NCI-H526 treated with DMSO at 0.1 percent for 48 hours (cell line): ENCODE data around the gene SMG6.
"Not testable (repeated sequence)": the region's sequence is repeated elsewhere in the genome, so short reads cannot be mapped to it uniquely, and the experiment has no call there.

Experiments
- DNase-seq: peaks from one replicate; lab custom pipeline; 2025; lab: John Stamatoyannopoulos, UW

The SMG6 gene

DNA sequence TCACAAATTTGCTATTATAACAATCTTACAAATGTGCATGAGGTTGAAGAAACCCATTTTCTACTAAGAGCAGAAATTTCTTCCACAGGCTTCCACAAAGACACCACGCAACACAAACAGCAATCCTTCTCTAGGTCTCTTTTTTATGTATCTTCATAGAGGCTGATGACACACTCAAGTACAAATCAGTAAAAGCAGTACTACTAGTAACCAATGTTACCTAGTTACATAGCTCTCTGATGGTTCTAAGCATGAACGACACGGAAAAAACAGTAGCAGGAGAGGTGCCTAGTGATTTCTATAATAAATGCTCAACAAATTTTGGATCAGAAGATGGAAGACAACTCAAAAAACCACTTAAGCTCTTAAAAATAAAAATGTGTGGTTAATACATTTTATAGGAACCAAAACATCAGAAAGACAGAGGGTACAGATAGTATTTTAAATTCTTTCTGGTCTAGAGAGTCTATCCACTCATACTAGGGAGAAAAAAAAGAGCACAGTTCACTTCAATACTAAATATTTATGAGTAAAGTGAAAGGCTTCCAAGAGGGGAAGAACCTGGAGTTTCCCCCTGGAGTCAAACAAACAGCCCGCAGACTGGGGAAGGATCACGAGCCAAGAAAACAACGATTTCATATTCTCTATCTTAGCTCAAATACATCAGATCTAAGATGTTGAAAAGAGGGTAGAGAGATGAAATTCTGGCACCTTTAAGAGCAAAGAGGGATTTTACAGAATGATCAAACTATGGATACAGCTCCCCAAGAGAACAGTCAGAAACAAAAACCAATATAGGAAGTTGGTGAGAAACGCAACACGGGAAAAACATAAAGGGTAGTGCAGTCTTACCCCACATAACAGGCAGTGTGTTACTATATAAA lies 40.2 kb downstream of the SMG6 start:
- no peak for DNase-seq

DNA sequence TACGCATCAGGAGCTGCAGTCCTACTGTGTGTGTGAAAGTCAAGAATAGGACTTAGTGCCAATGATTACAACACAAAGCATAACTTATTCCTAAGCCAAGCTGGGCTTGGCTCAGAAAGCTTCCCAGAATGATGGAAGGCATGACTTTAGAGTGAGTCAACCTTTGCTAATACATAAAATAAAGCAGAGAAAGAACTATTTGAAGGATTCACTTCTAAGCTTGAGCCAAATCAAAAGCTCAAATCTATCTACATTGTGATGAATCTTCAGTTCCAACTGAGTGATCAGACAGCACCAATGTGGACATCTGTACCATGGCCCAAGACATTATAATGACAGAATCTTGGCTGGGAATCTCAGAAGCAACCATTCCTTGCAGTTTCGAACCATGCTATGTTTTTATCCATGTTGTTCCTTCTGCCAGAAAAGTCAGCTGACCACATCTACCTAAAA lies 41.4 kb downstream of the SMG6 start:
- no peak for DNase-seq

DNA sequence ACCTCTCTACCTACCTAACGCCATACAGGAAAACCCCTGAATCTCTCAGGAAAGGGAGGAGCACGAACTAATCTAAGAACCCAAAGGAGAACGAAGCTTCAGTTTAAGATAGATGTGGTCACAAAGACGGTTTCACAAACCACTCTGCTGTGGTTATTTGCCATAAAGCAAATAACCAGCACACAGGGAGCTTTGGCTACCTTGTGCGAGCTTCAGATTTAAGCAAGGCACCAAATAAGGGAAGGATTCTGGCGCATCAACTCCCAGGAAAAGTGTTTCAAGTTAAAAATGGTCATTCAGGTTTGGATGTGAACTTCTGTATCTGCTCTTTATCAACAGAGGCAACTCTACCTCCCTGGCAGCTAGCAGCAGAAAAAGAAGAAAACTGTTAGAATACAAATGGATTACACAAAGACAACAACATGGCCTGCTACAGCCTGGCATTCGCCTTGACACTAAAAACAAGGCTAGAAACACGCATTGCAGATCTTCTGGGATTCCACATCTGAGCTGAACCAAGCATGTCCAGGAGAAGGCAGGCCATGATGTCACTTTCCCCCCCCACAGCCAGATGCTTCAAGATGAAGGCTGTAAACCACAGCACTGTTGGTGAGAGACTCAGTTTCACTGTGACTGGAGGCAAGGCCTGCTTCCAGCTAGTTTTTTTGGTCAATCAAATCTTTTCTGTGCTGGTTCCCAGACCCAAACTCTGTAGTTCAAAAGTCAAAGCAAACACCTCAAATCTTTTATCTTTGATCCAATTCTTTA lies 43.6 kb downstream of the SMG6 start:
- DNase-seq, result no peak

GRCh38 chr17:2258830-2259229 lies 44.8 kb downstream of the SMG6 start:
- DNase-seq, result not testable (repeated sequence)

- no peak for DNase-seq
Observed at GRCh38 chr17:2253768-2254406, 49.7 kb downstream of the SMG6 start.

DNA sequence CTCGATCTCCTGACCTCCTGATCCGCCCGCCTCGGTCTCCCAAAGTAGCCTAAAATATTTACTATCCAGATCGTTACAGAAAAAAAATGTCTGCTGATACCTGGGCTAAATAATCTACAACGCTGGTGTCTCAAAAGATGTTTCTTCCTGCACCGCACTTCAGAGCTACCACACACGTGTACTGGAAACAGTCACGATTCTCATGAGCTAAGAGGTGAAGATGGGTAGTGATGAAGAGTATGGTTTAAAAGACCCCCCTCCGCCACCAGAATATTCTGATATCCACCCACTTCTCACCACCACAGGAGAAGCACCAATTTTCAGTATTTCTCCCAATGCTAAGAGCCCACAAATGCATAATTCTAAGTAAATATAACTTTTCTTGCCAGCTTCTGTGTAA lies 50.2 kb downstream of the SMG6 start:
- no peak for DNase-seq

- no peak for DNase-seq
Observed at GRCh38 chr17:2251098-2251497, 52.5 kb downstream of the SMG6 start.

DNA sequence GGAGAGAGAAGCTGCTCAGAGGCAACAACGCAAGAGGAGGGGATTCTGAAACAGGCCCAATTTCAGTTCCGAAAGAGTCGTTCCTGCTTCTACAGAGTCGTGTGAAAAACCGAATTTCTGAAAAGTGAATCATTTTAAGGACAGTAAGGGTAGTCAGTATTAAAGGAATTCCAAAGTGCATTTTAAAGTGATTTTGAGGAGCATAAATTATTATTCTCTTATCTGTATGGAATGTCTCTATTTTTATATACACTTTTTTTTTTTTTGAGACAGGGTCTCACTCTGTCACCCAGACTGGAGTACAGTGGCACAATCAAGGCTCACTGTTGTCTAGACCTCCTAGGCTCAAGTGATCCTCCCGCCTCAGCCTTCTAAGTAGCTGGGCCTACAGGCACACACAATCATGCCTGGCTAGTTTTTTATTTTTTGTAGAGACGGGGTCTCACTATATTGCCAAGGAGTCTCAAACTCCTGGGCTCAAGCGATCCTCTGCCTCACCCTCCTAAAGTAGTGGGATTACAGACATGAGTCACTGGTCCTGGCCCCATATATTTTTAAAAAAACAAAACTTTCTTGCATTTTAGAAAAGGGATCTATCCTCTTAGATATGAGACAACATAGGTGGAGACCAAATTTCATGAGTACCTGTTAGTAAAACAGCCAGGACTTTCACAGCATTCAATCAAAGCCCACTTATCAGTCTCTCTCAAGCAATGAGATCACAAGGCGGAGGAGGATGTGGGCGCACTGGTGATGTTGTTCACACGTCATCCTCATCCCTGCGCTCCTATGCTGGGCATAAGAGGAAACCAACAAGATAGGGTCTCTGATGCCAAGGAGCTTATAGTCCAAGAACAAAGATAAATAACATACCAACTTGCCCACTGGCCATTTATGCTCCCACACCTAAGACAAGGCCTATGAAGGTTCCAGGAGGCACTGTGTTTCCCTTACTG lies 53.2 kb downstream of the SMG6 start:
- no peak for DNase-seq

DNA sequence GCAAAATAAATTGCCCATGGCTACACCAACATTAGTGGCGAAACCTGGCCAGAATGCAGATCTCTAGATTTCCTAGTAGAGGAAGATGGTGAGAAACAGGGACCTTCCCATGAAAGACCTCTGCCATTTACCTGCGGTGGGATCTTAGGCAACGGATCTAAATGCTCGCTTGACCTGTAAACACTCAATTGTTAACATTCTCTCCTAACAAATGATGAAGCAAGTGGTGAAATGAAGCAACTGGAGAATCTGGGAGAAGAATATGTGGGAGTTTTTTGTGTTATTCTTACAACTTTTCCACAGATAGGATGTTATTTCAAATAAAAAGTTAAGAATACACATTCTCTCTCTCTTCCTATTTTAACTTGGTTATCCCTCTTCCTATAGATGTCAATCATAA lies 56.6 kb downstream of the SMG6 start:
- DNase-seq, result no peak

GRCh38 chr17:2244545-2245525 lies 58.8 kb downstream of the SMG6 start:
- DNase-seq, result peak; percentile 12

DNA sequence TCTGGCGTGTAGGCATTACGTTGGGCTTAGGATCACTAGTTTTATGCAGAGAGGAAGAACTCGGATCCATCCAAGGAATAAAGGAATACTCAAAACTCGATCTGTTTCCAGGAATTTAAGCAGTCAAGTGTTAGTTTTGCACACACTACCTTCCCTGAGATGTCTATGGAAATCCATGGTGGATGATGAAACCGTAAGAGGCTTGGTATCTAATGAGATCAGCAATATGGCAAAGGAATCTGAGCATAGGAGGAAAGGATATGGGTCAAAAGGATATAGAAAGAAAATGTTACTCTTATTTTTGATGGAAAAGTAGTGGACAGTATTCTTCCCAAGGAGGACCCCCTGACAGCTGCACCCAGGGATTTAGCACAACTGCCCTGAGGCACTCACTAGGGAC lies 59.6 kb downstream of the SMG6 start:
- no peak for DNase-seq

- DNase-seq, result no peak
Observed at GRCh38 chr17:2241823-2242222, 61.8 kb downstream of the SMG6 start.

DNA sequence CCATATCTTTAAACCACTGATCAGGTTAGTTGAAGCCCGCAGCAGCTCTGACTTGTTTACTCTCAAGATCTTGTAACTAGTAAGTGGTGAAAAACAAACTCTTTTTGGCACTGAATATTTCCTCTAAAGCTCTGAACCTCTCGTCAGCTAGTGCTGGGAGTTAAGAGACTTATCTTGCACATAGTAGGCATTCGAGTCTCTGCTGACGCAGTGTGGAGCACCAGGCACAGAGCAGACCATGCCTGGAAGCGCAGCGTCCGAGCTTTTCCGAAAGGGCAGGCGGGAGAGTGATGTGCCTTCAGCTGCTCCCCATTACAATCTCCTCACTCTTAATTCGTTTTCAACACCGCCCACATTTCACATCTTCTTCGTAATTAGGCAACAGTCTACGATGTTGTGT lies 63.0 kb downstream of the SMG6 start:
- no peak for DNase-seq

- DNase-seq, result no peak
Observed at GRCh38 chr17:2239882-2240430, 63.6 kb downstream of the SMG6 start.

DNA sequence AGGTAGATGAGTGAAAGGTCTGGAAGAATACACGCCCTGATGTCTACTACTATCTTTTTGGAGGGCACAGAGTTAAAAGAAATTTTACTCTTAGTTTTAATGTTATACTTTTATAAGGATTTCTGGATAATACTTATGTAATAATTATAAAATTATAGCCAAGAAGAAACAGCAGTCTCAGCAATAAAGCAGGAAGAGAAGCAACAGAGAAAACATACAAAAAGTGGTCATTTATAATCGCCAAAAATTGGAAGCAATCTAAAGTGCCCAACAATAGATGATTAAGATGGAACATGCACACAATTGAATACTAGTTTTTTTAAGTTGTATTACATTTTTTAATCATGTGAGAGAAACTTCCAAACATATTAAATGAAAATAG lies 64.4 kb downstream of the SMG6 start:
- no peak for DNase-seq

GRCh38 chr17:2238432-2239169 lies 65.0 kb downstream of the SMG6 start:
- no peak for DNase-seq

DNA sequence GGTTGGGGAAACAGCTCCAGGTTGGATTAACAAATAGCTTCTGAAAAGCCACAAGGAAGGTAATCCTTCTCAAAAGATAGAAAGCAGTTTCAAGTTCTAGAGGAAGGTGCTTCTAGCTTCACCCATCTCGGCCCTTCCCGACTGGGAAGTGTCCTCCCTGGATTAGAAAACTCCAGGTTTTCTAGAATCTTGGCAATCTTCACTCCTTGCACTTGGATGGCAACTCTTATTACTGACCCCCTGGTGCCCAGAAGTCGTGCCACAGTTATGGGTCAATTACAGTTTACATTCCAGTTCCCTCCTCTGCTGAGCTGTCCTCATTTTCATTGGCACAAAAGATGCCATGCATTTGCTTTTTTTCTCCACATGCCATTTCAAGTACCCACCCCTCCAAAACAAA lies 65.6 kb downstream of the SMG6 start:
- no peak for DNase-seq

DNA sequence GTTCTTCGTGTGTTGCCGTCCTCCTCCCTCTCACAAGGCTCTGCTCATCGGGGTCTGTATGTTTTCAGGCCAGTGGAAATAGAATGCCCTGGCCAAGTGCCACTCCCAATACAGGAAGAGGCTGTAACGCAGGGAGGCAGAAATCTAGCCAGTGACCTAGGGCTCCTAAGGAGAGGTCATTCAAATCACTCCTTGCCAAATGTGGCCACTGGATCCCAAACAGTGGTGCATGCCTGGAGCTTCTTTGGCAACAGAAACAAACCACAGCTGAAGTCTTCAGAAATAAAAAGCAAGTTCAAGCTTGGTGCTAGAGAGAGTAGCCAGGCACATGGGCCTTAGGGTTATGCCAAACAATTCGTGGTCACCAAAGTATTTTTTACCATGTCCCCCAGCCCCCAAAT lies 66.1 kb downstream of the SMG6 start:
- DNase-seq, result no peak

- DNase-seq, result no peak
Observed at GRCh38 chr17:2235792-2236366, 67.7 kb downstream of the SMG6 start.
